Spleen (tissue), 11 donors: Measurements from ENCODE around the gene ELP5. TPM values are rescaled to one million over a fixed set of nuclear protein-coding genes. Genes with fewer than 3 reads are reported as not detected.

Experiments used
- DNase-seq: peaks from one replicate; pipeline ENCODE4 v3.0.0-alpha.2; 2020
- H3K27ac ChIP-seq, 8 donors: fragments of 200-600 bp; sonication (generic) in 7 of 8; 1 replicate in 4 of 8; 2 replicates in 4 of 8; pipeline versions ENCODE4 v1.5.0 to v1.8.0; 2016 to 2021; ENCODE audit warnings: inconsistent platforms in 4 of 8, mild to moderate bottlenecking in 4 of 8, moderate library complexity in 1 of 8
- H3K27me3 ChIP-seq, 7 donors: fragments of 200-600 bp; sonication (generic) in 6 of 7; replicated peaks in 1 of 7; 1 replicate in 4 of 7; 2 replicates in 3 of 7; pipeline versions ENCODE4 v1.5.0 to v1.8.0; 2016 to 2021; ENCODE audit warnings: inconsistent platforms in 3 of 7, mild to moderate bottlenecking in 1 of 7
- H3K36me3 ChIP-seq, 6 donors: fragments of 200-600 bp; sonication (generic) in 5 of 6; 1 replicate in 4 of 6; 2 replicates in 2 of 6; pipeline versions ENCODE4 v1.5.0 to v1.8.0; 2016 to 2021; ENCODE audit warnings: inconsistent platforms in 2 of 6
- H3K4me1 ChIP-seq, 6 donors: fragments of 200-600 bp; sonication (generic) in 5 of 6; 1 replicate in 3 of 6; 2 replicates in 3 of 6; pipeline versions ENCODE4 v1.5.0 to v1.8.0; 2016 to 2021; ENCODE audit warnings: inconsistent platforms in 3 of 6
- H3K4me3 ChIP-seq, 8 donors: fragments of 200-600 bp; sonication (generic) in 7 of 8; 1 replicate in 4 of 8; 2 replicates in 4 of 8; pipeline versions ENCODE4 v1.5.0 to v1.8.0; 2016 to 2021; ENCODE audit warnings: inconsistent platforms in 4 of 8, mild to moderate bottlenecking in 4 of 8, moderate library complexity in 2 of 8
- H3K9me3 ChIP-seq, 8 donors: fragments of 200-600 bp; sonication (generic) in 7 of 8; 1 replicate in 4 of 8; 2 replicates in 4 of 8; pipeline versions ENCODE4 v1.5.0 to v1.8.0; 2016 to 2021; ENCODE audit warnings: inconsistent platforms in 4 of 8
- CTCF ChIP-seq, 11 experiments: fragments of 200-600 bp in 7 of 11; fragments of 450-650 bp in 4 of 11; sonication (generic) in 4 of 11; IDR thresholded peaks in 8 of 11; conservative IDR thresholded peaks in 3 of 11; 1 replicate in 7 of 11; 2 replicates in 4 of 11; pipeline versions ENCODE4 v1.4.0 to v1.8.0; 2016 to 2021; ENCODE audit warnings: antibody characterized with exemption in 11 of 11, inconsistent platforms in 4 of 11, mild to moderate bottlenecking in 1 of 11
- POLR2A ChIP-seq, 3 donors: fragments of 450-650 bp; IDR thresholded peaks; one replicate each; pipeline ENCODE4 v1.5.1; 2017; ENCODE audit warnings: antibody characterized with exemption in 3 of 3, mild to moderate bottlenecking in 1 of 3
- POLR2AphosphoS5 ChIP-seq, 3 donors: sonication (generic); formaldehyde crosslinking; IDR thresholded peaks; one replicate each; pipeline ENCODE4 v1.5.1; 2017; ENCODE audit warnings: antibody characterized with exemption in 3 of 3
- WGBS, 5 donors: extraction: QIAGEN DNeasy Blood & Tissue Kit in 3 of 5; methylation state at CpG; one replicate each; pipeline versions ENCODE4 v1.1.5 to v1.1.7; 2013 to 2018; 5-methylcytosine and 5-hydroxymethylcytosine counted together
- intact Hi-C: fragments of 100-400 bp; cut with DNase I; formaldehyde crosslinking; loops from one replicate; pipeline ENCODE4 v1.15.0; 2023; ENCODE audit warnings: low total_unique reads
- polyA plus RNA-seq, 3 donors: library from polyadenylated mRNA; stranded (reverse); fragments of 200-250 nt; gene quantifications; one replicate each; pipeline ENCODE4 v1.2.1, GENCODE V29; 2013
- total RNA-seq, 7 donors: library from RNA; depleted of rRNA in 3 of 7; stranded (reverse); fragments of >200 nt in 3 of 7; fragmentation: NEBNext Ultra II Directional in 4 of 7; extraction: Animal tissue kit (Norgen Biotek cat#: 25700) in 4 of 7; gene quantifications; one replicate each; pipeline versions ENCODE4 v1.1.0 to v1.2.1, GENCODE V29; 2016 to 2021
- donor health status: healthy with polysubstance abuse.
- donor health status: DM: no; HTN: no; CAD: no; lungs with moderate emphysema.
- donor health status: DM: no; HTN: no; CAD: no.
- donor health status: Bipolar disorder and iron deficiency.
- donor health status: healthy.
- donor health status: DM: no; HTN: no; CAD: no.
- donor health status: DM: yes; HTN: yes; CAD: no.

The ELP5 gene
- total and polyA plus RNA-seq, 10 donors, result 22.1 to 40.3 (median 36.7) TPM

GRCh38 chr17:7293816-7294613 is 42.0 kb downstream of the ELP5 start:
- Histone ChIP-seq H3K27ac (no peak overlapping the region), H3K27me3 (peaks cover 0 to 84% (median 38%) of the 10 kb centered on the region in 7 donors), H3K4me1 (peaks cover 17 to 40% (median 33%) of the 10 kb centered on the region in 6 donors), H3K4me3 (peak overlapping the region in 7 of 8 donors; percentile 20 to 68 (median 38)), H3K9me3 (no peaks in the 10 kb centered on the region), H3K36me3 (no peaks in the 10 kb centered on the region)
- intact Hi-C loops, result loop anchor here (10.0 kb wide), 1 partner anchor 51 kb away; no protein-coding TSS in a partner anchor
- no peak for DNase-seq
- WGBS, 5 donors, result 4 to 10% (median 5%) methylated on average over 25 to 75 of the region's 75 CpGs
- TF ChIP-seq POLR2A (IDR thresholded peaks at IDR 0.05), result no peak
- TF ChIP-seq POLR2AphosphoS5 (IDR thresholded peaks at IDR 0.05), result no peak
- TF ChIP-seq CTCF (IDR thresholded peaks at IDR 0.05 in 8 of 11, conservative IDR thresholded peaks at IDR 0.05 in 3 of 11), result no peak

GRCh38 chr17:7294614-7295153 is 42.7 kb downstream of the ELP5 start, which contains the start of gene YBX2:
YBX2 (minus strand) TSS chr17:7294639; CDS start chr17:7294500, 139 bp downstream.
- Histone ChIP-seq H3K27me3 (peaks cover 0 to 77% (median 38%) of the 10 kb centered on the region in 7 donors), H3K9me3 (no peaks in the 10 kb centered on the region), H3K4me3 (peak within 1 kb of the TSS; percentile 14 to 68 (median 37)), H3K27ac (no peak within 1 kb of the TSS), H3K4me1 (peaks cover 17 to 40% (median 33%) of the 10 kb centered on the region in 6 donors), H3K36me3 (no peaks in the 10 kb centered on the region)
- 1 to 6% (median 1%) methylated on average over 23 to 57 of the region's 57 CpGs for WGBS, 5 donors
- DNase-seq, result peak; percentile 89
- peak in 1 of 11 experiments; percentile 24 for TF ChIP-seq CTCF (IDR thresholded peaks at IDR 0.05 in 8 of 11, conservative IDR thresholded peaks at IDR 0.05 in 3 of 11)
- peak in 2 of 3 donors; percentile 20 to 45 for TF ChIP-seq POLR2AphosphoS5 (IDR thresholded peaks at IDR 0.05)
- TF ChIP-seq POLR2A (IDR thresholded peaks at IDR 0.05), result no peak
- intact Hi-C loops, result loop anchor here (10.0 kb wide), 1 partner anchor 50 kb away; no protein-coding TSS in a partner anchor

GRCh38 chr17:7295230-7296180 is 43.5 kb downstream of the ELP5 start:
- intact Hi-C loops, result loop anchor here (2.0 to 10.0 kb wide), 2 partner anchors 15 to 49 kb away; partner anchors contain the start of gene SLC2A4
- Histone ChIP-seq H3K9me3 (no peaks in the 10 kb centered on the region), H3K27ac (peak overlapping the region in 1 of 8 donors; percentile 7), H3K4me1 (peaks cover 17 to 40% (median 33%) of the 10 kb centered on the region in 6 donors), H3K4me3 (peak overlapping the region in 7 of 8 donors; percentile 20 to 68 (median 38)), H3K36me3 (no peaks in the 10 kb centered on the region), H3K27me3 (peaks cover 0 to 69% (median 38%) of the 10 kb centered on the region in 7 donors)
- TF ChIP-seq CTCF (IDR thresholded peaks at IDR 0.05 in 8 of 11, conservative IDR thresholded peaks at IDR 0.05 in 3 of 11), result no peak
- no peak for TF ChIP-seq POLR2AphosphoS5 (IDR thresholded peaks at IDR 0.05)
- no peak for TF ChIP-seq POLR2A (IDR thresholded peaks at IDR 0.05)
- DNase-seq, result no peak
- 50 to 54% (median 52%) methylated on average over 38 to 42 of the region's 42 CpGs for WGBS, 5 donors
